ENCODE measurements around the gene MYCBP2. TPM values are rescaled to one million over a fixed set of nuclear protein-coding genes. Genes with fewer than 3 reads are reported as not detected.

The MYCBP2 gene
- 264 TPM for total RNA-seq

- no peaks in the 10 kb centered on the region for H3K9me3 ChIP-seq
- no peaks in the 10 kb centered on the region for H3K27me3 ChIP-seq
- peak within 1 kb of the TSS; percentile 68 to 96 for H3K4me3 ChIP-seq
- TF ChIP-seq CTCF (IDR thresholded peaks at IDR 0.05): no peak
- peaks cover 0 to 21% of the 10 kb centered on the region in 2 donors for H3K4me1 ChIP-seq
- no peaks in the 10 kb centered on the region for H3K36me3 ChIP-seq
- peak; percentile 93 to 98 for DNase-seq (ENCODE audit: low spot score in 2 of 2)
- intact Hi-C loops (cut with DNase I): loop anchor here (5.0 to 10.0 kb wide), 3 partner anchors 300 to 442 kb away; partner anchors contain the start of genes FBXL3, KCTD12 and SLAIN1
- peak within 1 kb of the TSS; percentile 87 to 93 for H3K27ac ChIP-seq
Observed at GRCh38 chr13:77326905-77327604, at the start of gene MYCBP2. MYCBP2 (minus strand) TSS chr13:77327094; CDS start chr13:77326775, 319 bp downstream.

- H3K4me3 ChIP-seq: no peak overlapping the region
- no peaks in the 10 kb centered on the region for H3K4me1 ChIP-seq
- no peaks in the 10 kb centered on the region for H3K9me3 ChIP-seq
- H3K36me3 ChIP-seq: no peaks in the 10 kb centered on the region
- H3K27me3 ChIP-seq: no peaks in the 10 kb centered on the region
- intact Hi-C loops (cut with DNase I): no loop called here
- TF ChIP-seq CTCF (IDR thresholded peaks at IDR 0.05): no peak
- DNase-seq (ENCODE audit: low spot score in 2 of 2): no peak
- no peak overlapping the region for H3K27ac ChIP-seq
Observed at GRCh38 chr13:77375560-77376108, 48.7 kb upstream of the MYCBP2 start.

GRCh38 chr13:77374786-77375185 lies 47.9 kb upstream of the MYCBP2 start:
- DNase-seq (ENCODE audit: low spot score in 2 of 2): no peak
- H3K27ac ChIP-seq: no peak overlapping the region
- intact Hi-C loops (cut with DNase I): no loop called here
- no peaks in the 10 kb centered on the region for H3K4me1 ChIP-seq
- no peaks in the 10 kb centered on the region for H3K36me3 ChIP-seq
- H3K9me3 ChIP-seq: no peaks in the 10 kb centered on the region
- no peaks in the 10 kb centered on the region for H3K27me3 ChIP-seq
- H3K4me3 ChIP-seq: no peak overlapping the region
- no peak for TF ChIP-seq CTCF (IDR thresholded peaks at IDR 0.05)

GRCh38 chr13:77374339-77374738 lies 47.4 kb upstream of the MYCBP2 start:
- Histone ChIP-seq H3K4me3 (no peak overlapping the region), H3K36me3 (no peaks in the 10 kb centered on the region), H3K4me1 (no peaks in the 10 kb centered on the region), H3K27ac (no peak overlapping the region), H3K9me3 (no peaks in the 10 kb centered on the region), H3K27me3 (no peaks in the 10 kb centered on the region)
- intact Hi-C loops (cut with DNase I): no loop called here
- no peak for TF ChIP-seq CTCF (IDR thresholded peaks at IDR 0.05)
- no peak for DNase-seq (ENCODE audit: low spot score in 2 of 2)

GRCh38 chr13:77373502-77373901 lies 46.6 kb upstream of the MYCBP2 start:
- Histone ChIP-seq H3K4me3 (no peak overlapping the region), H3K27ac (no peak overlapping the region), H3K27me3 (no peaks in the 10 kb centered on the region), H3K4me1 (no peaks in the 10 kb centered on the region), H3K36me3 (no peaks in the 10 kb centered on the region), H3K9me3 (no peaks in the 10 kb centered on the region)
- TF ChIP-seq CTCF (IDR thresholded peaks at IDR 0.05): no peak
- no peak for DNase-seq (ENCODE audit: low spot score in 2 of 2)
- intact Hi-C loops (cut with DNase I): no loop called here

Data from ascending aorta (tissue), 2 donors.